Ramos (cell line): ENCODE data around the gene PCP4L1.

Experiments used
- in situ Hi-C: fragments of 300-500 bp; cut with MboI; formaldehyde crosslinking; loops from one replicate; pipeline ENCODE4 v1.14.3; 2022; ENCODE audit warnings: low sequenced_read_pairs; ENCODE audit not compliant: unreplicated experiment

PCP4L1 gene

GRCh38 chr1:161261261-161262235, 3.0 kb downstream of the PCP4L1 start:
- in situ Hi-C loops: no loop called here

- in situ Hi-C loops: no loop called here
These were observed 6.8 kb downstream of the PCP4L1 start for GRCh38 chr1:161265305-161265704.

DNA sequence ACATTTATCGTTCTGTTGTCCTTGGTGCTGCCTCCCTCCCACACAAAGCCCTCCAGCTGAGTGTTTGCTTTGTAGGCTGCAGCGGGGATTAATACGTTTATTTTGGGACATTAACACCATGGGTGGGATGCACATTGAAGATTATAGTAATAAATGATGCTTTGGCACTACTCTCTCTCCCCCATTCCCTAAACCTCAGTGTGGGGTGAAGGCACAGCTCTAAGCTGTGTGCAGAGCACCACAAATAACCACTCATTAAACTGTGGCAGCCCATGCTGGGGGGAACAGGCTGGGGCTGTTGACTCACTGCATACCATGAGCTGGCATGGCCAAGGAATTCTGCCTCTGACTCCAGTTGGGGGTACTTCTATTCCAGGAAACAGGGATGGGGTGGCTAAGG, 7.7 kb downstream of the PCP4L1 start:
- in situ Hi-C loops: no loop called here

- in situ Hi-C loops: no loop called here
These were observed 8.3 kb downstream of the PCP4L1 start for GRCh38 chr1:161266836-161267235.

DNA sequence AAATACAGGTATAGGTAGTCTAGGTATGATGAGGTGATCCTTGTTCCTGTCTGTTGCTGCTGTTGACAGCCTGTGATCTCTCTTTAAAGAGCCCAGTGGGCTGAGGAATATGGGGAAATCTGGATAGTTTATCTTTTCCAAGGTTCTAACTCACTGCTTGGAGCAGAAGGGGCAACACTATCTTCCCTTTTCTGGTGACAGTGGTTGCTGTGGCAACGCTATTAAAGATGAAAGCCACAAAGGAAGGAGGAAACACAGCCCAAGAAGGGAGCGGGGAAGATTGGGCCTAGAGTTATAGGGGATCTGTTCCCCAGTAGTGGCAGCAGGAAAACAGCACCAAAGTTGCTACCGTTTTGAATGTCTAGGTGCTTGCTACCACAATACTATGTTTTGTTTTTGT, 8.8 kb downstream of the PCP4L1 start:
- in situ Hi-C loops: no loop called here

DNA sequence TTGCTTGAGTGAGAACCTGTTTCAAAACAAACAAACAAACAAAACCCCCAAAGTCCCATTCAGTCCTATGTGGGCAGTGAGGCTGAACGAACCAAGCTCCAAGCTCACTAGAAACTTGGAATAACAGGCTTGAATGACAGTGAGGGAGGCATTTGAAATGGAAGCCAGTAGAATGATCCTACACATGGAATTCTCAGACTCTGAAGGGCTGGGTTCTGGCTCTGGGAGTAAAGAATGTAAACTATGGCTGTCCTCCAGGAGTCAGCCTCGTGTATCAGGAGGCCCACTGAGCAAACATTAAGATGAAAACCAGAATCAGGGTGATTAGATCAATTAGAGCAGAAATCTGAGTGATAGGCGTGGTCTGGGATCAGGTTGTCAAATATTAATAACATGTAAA, 14.9 kb downstream of the PCP4L1 start:
- in situ Hi-C loops: no loop called here

DNA sequence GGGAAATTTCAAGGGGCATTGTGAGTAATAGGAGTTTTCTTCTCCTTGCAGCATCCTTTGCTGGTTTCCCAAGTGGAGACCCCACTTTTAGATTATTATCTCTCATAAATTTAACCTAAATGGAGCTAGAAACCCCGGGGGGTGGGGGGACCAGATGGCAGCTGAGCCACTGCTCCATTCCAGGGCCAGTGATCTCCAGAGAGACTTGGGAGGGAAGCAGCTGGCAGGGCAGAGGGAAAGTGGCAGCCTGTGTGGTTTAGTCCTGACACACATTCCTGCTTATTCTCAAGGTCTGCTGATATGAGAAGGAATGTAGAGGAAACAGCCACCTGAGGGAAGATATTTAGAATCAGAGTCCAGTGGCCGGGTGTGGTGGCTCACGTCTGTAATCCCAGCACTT, 16.3 kb downstream of the PCP4L1 start:
- in situ Hi-C loops: no loop called here

DNA sequence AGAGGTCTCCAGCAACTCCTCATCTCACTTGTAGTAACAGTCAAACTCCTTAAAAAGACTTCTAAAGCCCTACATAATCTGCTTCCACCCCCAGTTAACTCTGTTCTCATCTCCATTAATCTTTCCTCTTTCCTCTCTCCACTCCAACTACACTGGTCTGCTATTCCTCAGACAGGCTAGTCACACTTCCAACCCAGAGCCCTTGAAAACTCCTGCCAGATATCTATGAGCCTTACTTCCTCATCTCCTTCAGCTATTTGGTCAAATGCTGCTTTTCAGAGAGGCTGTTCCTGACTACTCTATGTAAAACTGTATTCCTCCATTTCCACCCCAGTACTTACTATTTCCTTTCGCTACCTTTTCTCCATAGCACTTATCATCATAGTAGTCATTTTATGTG, 24.4 kb downstream of the PCP4L1 start:
- in situ Hi-C loops: no loop called here

DNA sequence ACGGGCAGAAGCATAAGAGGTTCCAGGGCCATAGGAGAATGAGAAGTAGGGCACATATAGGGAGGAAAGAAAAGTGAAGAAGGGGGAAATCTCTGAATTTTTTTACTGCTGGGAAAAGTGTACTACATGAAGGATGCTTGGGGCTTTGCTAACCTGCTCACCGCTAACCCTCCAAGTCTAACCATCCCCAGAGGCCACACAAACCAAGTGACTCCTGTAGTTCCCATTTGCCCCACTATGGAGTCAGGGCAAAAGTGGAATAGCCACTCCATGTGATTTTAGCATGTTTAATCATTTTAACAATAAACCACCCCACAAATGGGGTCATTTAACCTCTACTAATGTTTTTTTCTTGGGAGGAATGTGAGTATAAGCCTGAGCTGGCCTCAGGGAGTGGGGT, 26.6 kb downstream of the PCP4L1 start:
- in situ Hi-C loops: no loop called here

DNA sequence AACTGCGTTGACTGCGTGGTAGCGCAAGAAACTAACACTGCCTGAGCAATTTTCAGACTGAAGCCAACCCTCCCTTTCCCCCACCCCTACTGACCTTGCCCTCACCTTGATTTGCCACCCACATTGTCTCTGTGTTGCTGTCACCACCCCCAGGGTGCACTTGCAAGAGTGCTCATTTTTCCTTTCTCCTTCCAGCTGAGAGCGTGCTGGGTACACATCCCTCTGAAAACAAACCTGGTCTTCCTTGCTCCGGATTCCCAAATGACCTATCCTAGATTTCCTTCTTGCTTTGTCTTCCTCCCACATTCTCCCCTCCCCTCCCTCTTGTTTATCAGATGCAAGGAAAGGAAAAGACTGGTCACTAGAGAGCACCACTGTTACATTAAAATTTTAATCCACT, 27.0 kb downstream of the PCP4L1 start:
- in situ Hi-C loops: no loop called here

- in situ Hi-C loops: no loop called here
These were observed 29.0 kb downstream of the PCP4L1 start for GRCh38 chr1:161287482-161288054.

GRCh38 chr1:161290779-161291178, 32.2 kb downstream of the PCP4L1 start:
- in situ Hi-C loops: loop anchor here (5.0 kb wide), 1 partner anchor 63 kb away; the partner anchor contains the start of gene TOMM40L

- in situ Hi-C loops: no loop called here
These were observed 38.9 kb downstream of the PCP4L1 start for GRCh38 chr1:161297415-161297814.

DNA sequence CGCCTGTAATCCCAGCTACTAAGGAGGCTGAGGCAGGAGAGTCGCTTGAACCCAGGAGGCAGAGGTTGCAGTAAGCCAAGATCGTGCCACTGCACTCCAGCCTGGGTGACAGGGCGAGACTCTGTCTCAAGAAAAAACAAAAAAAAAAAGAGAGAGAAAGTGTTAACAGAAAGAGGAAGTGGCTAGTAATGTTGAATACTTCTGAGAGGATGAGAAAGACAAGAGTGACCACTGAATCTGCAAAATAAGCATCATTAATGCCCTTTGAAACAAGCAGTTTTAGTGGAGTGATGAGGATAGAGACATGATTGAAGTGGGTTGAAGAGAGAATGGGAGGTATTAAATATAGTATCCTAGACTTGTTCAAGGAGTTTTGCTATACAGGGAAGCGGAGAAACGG, 39.6 kb downstream of the PCP4L1 start:
- in situ Hi-C loops: no loop called here

DNA sequence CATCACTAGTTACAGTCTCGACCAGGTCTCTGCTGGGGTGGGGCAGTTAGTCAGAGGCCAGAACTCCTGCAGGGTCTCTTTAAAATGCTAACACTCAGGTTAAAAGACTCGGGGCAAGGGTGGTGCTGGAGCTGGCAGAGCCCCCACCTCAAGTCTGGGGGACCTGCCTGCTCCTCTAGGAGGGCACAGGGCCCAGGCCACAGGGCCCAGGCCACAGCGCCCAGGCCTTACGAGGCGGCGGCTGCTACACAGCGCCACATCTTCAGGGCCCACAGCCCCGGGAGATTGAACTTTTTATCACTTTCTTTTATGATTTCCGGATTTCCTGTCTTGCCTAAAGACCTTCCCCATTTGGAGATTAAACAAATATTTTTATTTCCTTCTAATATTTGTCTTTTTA, 40.8 kb downstream of the PCP4L1 start:
- in situ Hi-C loops: no loop called here

DNA sequence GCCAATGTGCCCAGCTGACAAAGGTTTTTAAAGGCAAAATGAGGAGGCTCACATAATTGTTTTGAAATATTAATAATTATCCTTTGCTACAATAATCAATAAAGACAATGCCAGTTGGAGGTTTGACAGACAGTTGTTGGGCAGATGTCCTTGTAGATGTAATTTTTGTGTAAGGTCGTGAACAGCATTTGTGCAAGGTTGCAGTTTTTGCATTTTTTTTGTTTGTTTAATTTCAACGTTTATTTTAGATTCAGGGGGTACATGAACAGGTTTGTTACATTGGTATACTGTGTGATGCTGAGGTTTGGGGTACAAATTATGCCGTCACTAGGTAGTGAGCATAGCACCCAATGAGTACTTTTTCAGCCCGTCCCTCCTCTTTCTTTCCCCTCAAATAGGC, 41.9 kb downstream of the PCP4L1 start:
- in situ Hi-C loops: no loop called here

DNA sequence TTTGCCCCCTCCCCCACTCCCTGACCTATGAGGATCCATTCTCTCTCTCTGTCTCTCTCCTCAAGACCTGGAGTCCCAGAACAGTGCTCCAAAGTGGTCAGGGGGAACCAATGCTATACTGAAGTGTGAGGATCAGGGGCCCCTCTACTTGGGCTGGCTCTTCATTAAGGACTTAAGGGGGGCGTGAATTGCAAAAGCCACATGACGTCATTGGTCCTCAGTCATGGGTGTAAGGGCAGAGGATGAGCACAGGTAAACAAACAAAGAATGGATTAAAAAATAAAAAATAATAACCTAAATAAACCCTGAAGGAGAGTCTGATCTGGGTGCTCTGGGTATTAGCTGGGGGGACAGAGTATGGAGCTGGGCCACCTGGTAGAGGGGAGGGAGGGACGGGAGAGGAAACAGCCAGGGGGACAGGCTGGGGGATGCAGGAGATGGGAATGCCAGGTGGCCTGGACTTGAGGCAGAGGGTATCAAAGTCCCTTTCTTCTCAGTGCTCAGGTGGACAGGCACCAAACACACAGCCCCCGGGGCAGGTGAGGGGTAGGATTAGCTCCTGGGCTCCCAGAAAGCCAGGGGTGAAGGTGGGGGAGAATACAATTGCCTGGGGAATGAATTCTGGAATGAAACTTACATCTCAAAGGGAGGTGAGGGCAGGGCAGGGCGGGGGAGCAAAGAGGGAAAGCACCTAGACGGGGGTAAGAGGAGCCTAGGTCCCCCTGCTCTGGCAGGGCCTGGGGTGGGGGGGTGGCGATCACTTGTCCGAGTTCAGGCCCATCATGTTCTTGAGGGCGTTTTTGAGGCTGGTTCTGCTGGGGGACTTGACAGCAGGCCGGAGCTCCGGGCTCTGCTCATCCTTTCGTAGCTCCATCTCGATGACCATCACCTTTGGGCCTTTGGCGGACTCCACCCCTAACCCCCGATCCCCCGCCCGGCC, 46.7 kb downstream of the PCP4L1 start:
- in situ Hi-C loops: no loop called here

DNA sequence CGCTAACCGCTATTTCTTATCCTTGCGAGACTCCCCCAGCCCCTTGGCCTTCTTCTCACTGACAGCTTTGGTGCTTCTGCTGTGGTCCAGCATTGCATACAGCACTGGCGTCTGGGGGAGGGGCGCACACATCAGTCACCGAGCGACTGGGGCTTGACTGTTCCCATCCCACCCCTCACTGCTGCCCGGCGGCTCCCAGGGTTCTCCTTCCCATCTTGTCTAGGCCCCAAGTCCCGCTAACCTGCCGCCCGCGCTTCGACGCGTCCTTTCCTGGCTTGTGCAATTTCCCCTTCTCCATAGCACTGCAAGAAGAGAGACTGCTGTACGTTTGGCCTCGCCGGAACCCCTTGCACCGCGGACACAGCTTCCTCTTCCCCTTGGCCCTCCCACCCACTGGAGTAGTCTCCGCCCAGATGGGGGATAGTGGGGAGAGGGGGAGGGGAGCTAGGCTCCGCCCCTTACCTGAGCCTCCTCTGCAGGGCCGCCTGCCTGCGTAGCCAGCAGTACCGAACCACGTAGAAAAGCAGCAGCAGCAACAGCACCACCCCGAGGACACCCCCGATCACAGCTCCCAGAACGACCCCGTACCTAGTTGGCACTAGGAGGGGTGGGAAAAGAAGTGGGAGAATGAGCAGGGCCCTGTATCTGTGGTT, 47.4 kb downstream of the PCP4L1 start:
- in situ Hi-C loops: no loop called here

- in situ Hi-C loops: no loop called here
These were observed 48.8 kb downstream of the PCP4L1 start for GRCh38 chr1:161307230-161307768.
